Measurements from ENCODE around the gene PPP2R2B. TPM values are rescaled to one million over a fixed set of nuclear protein-coding genes. Genes with fewer than 3 reads are reported as not detected.
A peak's percentile ranks its signal among the peaks of the same experiment; 100 is the strongest.

PPP2R2B gene
- total RNA-seq, 1 experiment from 2014 or later: not detected

GRCh38 chr5:146836226-146836842 is 42.2 kb downstream of the PPP2R2B start:
- no peak for DNase-seq (ENCODE audit: low spot score)
- in situ Hi-C loops (cut with HindIII; ENCODE audit: low sequenced_read_pairs): no loop called here

- DNase-seq (ENCODE audit: low spot score): no peak
- in situ Hi-C loops (cut with HindIII; ENCODE audit: low sequenced_read_pairs): no loop called here
Measured at GRCh38 chr5:146832985-146833732, 45.4 kb downstream of the PPP2R2B start.

- DNase-seq (ENCODE audit: low spot score): peak; percentile 65
- in situ Hi-C loops (cut with HindIII; ENCODE audit: low sequenced_read_pairs): no loop called here
Measured at GRCh38 chr5:146828385-146828784, 50.2 kb downstream of the PPP2R2B start.

- DNase-seq (ENCODE audit: low spot score): no peak
- in situ Hi-C loops (cut with HindIII; ENCODE audit: low sequenced_read_pairs): no loop called here
Measured at GRCh38 chr5:146827901-146828300, 50.7 kb downstream of the PPP2R2B start.

- in situ Hi-C loops (cut with HindIII; ENCODE audit: low sequenced_read_pairs): no loop called here
Measured at GRCh38 chr5:146825033-146825432, 53.5 kb downstream of the PPP2R2B start.

GRCh38 chr5:146821732-146822131 is 56.8 kb downstream of the PPP2R2B start:
- DNase-seq (ENCODE audit: low spot score): no peak
- in situ Hi-C loops (cut with HindIII; ENCODE audit: low sequenced_read_pairs): no loop called here

More at GRCh38 chr5:146825033-146825432, 53.5 kb downstream of the PPP2R2B start:
- DNase-seq (ENCODE audit: low spot score): no peak

GRCh38 chr5:146820987-146821386 is 57.6 kb downstream of the PPP2R2B start:
- in situ Hi-C loops (cut with HindIII; ENCODE audit: low sequenced_read_pairs): no loop called here

GRCh38 chr5:146818822-146819221 is 59.7 kb downstream of the PPP2R2B start:
- in situ Hi-C loops (cut with HindIII; ENCODE audit: low sequenced_read_pairs): no loop called here
- no peak for DNase-seq (ENCODE audit: low spot score)

More at GRCh38 chr5:146820987-146821386, 57.6 kb downstream of the PPP2R2B start:
- DNase-seq (ENCODE audit: low spot score): no peak

GRCh38 chr5:146817973-146818372 is 60.6 kb downstream of the PPP2R2B start:
- in situ Hi-C loops (cut with HindIII; ENCODE audit: low sequenced_read_pairs): no loop called here

GRCh38 chr5:146816775-146817387 is 61.7 kb downstream of the PPP2R2B start:
- in situ Hi-C loops (cut with HindIII; ENCODE audit: low sequenced_read_pairs): no loop called here
- DNase-seq (ENCODE audit: low spot score): no peak

More at GRCh38 chr5:146817973-146818372, 60.6 kb downstream of the PPP2R2B start:
- DNase-seq (ENCODE audit: low spot score): no peak

- no peak for DNase-seq (ENCODE audit: low spot score)
- in situ Hi-C loops (cut with HindIII; ENCODE audit: low sequenced_read_pairs): no loop called here
Measured at GRCh38 chr5:146815411-146815810, 63.1 kb downstream of the PPP2R2B start.

- no peak for DNase-seq (ENCODE audit: low spot score)
- in situ Hi-C loops (cut with HindIII; ENCODE audit: low sequenced_read_pairs): no loop called here
Measured at GRCh38 chr5:146813346-146814157, 65.0 kb downstream of the PPP2R2B start.

GRCh38 chr5:146805081-146805480 is 73.5 kb downstream of the PPP2R2B start:
- DNase-seq (ENCODE audit: low spot score): no peak
- in situ Hi-C loops (cut with HindIII; ENCODE audit: low sequenced_read_pairs): no loop called here

GRCh38 chr5:146802945-146803522 is 75.5 kb downstream of the PPP2R2B start:
- DNase-seq (ENCODE audit: low spot score): no peak
- in situ Hi-C loops (cut with HindIII; ENCODE audit: low sequenced_read_pairs): no loop called here

GRCh38 chr5:146799671-146800070 is 78.9 kb downstream of the PPP2R2B start:
- in situ Hi-C loops (cut with HindIII; ENCODE audit: low sequenced_read_pairs): no loop called here
- DNase-seq (ENCODE audit: low spot score): no peak

- in situ Hi-C loops (cut with HindIII; ENCODE audit: low sequenced_read_pairs): no loop called here
- DNase-seq (ENCODE audit: low spot score): peak; percentile 23
Measured at GRCh38 chr5:146799231-146799630, 79.3 kb downstream of the PPP2R2B start.

GRCh38 chr5:146797658-146798057 is 80.9 kb downstream of the PPP2R2B start:
- DNase-seq (ENCODE audit: low spot score): no peak
- in situ Hi-C loops (cut with HindIII; ENCODE audit: low sequenced_read_pairs): no loop called here

GRCh38 chr5:146796911-146797310 is 81.6 kb downstream of the PPP2R2B start:
- no peak for DNase-seq (ENCODE audit: low spot score)
- in situ Hi-C loops (cut with HindIII; ENCODE audit: low sequenced_read_pairs): no loop called here

- DNase-seq (ENCODE audit: low spot score): no peak
- in situ Hi-C loops (cut with HindIII; ENCODE audit: low sequenced_read_pairs): no loop called here
Measured at GRCh38 chr5:146796144-146796543, 82.4 kb downstream of the PPP2R2B start.
